ENCODE measurements around the gene RASSF8. TPM values are rescaled to one million over a fixed set of nuclear protein-coding genes. Genes with fewer than 3 reads are reported as not detected.

The RASSF8 gene
- total RNA-seq, 4 donors from 2014 or later: 13.1 to 332 (median 23.5) TPM

- intact Hi-C loops (cut with DNase I; ENCODE audit: low total_unique reads): loop anchor here (5.0 kb wide), 1 partner anchor 74 kb away; the partner anchor contains the start of gene SSPN
- DNase-seq: peak; percentile 75
- Histone ChIP-seq H3K36me3 (no peaks in the 10 kb centered on the region), H3K27me3 (peaks cover 48% of the 10 kb centered on the region), H3K27ac (peak overlapping the region; percentile 86 to 96 (median 90)), H3K4me1 (peaks cover 11 to 53% (median 26%) of the 10 kb centered on the region in 4 donors), H3K4me3 (peak overlapping the region; percentile 25 to 72 (median 56)), H3K9me3 (no peaks in the 10 kb centered on the region)
- TF ChIP-seq EP300 (IDR thresholded peaks at IDR 0.05; ENCODE audit: low read depth) (no peak), CTCF (IDR thresholded peaks at IDR 0.05) (peak in 4 of 5 experiments; percentile 11 to 25 (median 15)), POLR2A (IDR thresholded peaks at IDR 0.05) (peak; percentile 46), POLR2AphosphoS5 (IDR thresholded peaks at IDR 0.05) (peak in 2 of 3 donors; percentile 13 to 47)
- in situ Hi-C loops (cut with MboI; ENCODE audit: low pct_ligation_motif_present in 1 of 4, low pct_unique_long_range_greater_than_20kb in 1 of 4, low sequenced_read_pairs in 3 of 4): loop anchor here in 3 of 4 donors (25.0 kb wide), 2 partner anchors 289 to 514 kb away; no protein-coding TSS in a partner anchor
- WGBS, 2 donors (ENCODE audit: low coverage in 1 of 2): 0 to 3% methylated on average over 6 to 69 of the region's 69 CpGs
Observed at GRCh38 chr12:26122681-26123481, 164.4 kb downstream of the RASSF8 start.

GRCh38 chr12:26123482-26123980 is 165.0 kb downstream of the RASSF8 start:
- peak overlapping the region; percentile 25 to 72 (median 56) for H3K4me3 ChIP-seq
- H3K27ac ChIP-seq: peak overlapping the region; percentile 86 to 96 (median 90)
- TF ChIP-seq POLR2A (IDR thresholded peaks at IDR 0.05) (no peak), POLR2AphosphoS5 (IDR thresholded peaks at IDR 0.05) (no peak), CTCF (IDR thresholded peaks at IDR 0.05) (peak in 1 of 5 experiments; percentile 2), EP300 (IDR thresholded peaks at IDR 0.05; ENCODE audit: low read depth) (no peak)
- 11 to 15% methylated on average over 5 to 8 of the region's 8 CpGs for WGBS, 2 donors (ENCODE audit: low coverage in 1 of 2)
- in situ Hi-C loops (cut with MboI; ENCODE audit: low pct_ligation_motif_present in 1 of 4, low pct_unique_long_range_greater_than_20kb in 1 of 4, low sequenced_read_pairs in 3 of 4) (loop anchor here in 3 of 4 donors (25.0 kb wide), 2 partner anchors 289 to 514 kb away; no protein-coding TSS in a partner anchor), intact Hi-C loops (cut with DNase I; ENCODE audit: low total_unique reads) (loop anchor here (5.0 kb wide), 1 partner anchor 74 kb away; the partner anchor contains the start of gene SSPN)
- H3K9me3 ChIP-seq: no peaks in the 10 kb centered on the region
- H3K4me1 ChIP-seq: peaks cover 11 to 53% (median 26%) of the 10 kb centered on the region in 4 donors
- no peaks in the 10 kb centered on the region for H3K36me3 ChIP-seq
- H3K27me3 ChIP-seq: peaks cover 49% of the 10 kb centered on the region
- no peak for DNase-seq

- no peaks in the 10 kb centered on the region for H3K36me3 ChIP-seq
- no peaks in the 10 kb centered on the region for H3K9me3 ChIP-seq
- DNase-seq: peak; percentile 85
- H3K4me3 ChIP-seq: peak within 1 kb of the TSS; percentile 25 to 72 (median 50)
- peak within 1 kb of the TSS; percentile 86 to 96 (median 90) for H3K27ac ChIP-seq
- WGBS, 2 donors (ENCODE audit: low coverage in 1 of 2): 0% methylated on average over 9 to 31 of the region's 54 CpGs
- in situ Hi-C loops (cut with MboI; ENCODE audit: low pct_ligation_motif_present in 1 of 4, low pct_unique_long_range_greater_than_20kb in 1 of 4, low sequenced_read_pairs in 3 of 4) (loop anchor here in 3 of 4 donors (25.0 kb wide), 2 partner anchors 288 to 513 kb away; no protein-coding TSS in a partner anchor), intact Hi-C loops (cut with DNase I; ENCODE audit: low total_unique reads) (loop anchor here (5.0 kb wide), 1 partner anchor 73 kb away; the partner anchor contains the start of gene SSPN)
- no peak for TF ChIP-seq CTCF (IDR thresholded peaks at IDR 0.05)
- no peak for TF ChIP-seq EP300 (IDR thresholded peaks at IDR 0.05; ENCODE audit: low read depth)
- peak; percentile 78 for TF ChIP-seq POLR2A (IDR thresholded peaks at IDR 0.05)
- peak; percentile 85 to 95 (median 92) for TF ChIP-seq POLR2AphosphoS5 (IDR thresholded peaks at IDR 0.05)
- H3K27me3 ChIP-seq: peaks cover 49% of the 10 kb centered on the region
- H3K4me1 ChIP-seq: peaks cover 9 to 46% (median 26%) of the 10 kb centered on the region in 4 donors
Observed at GRCh38 chr12:26124446-26125399, 166.2 kb downstream of the RASSF8 start, which contains the start of gene BHLHE41. BHLHE41 (minus strand) TSS chr12:26125037; CDS start chr12:26124779, 258 bp downstream.
